ENCODE measurements around the gene KATNB1.
"Not testable (repeated sequence)": the region's sequence is repeated elsewhere in the genome, so short reads cannot be mapped to it uniquely, and the experiment has no call there.

KATNB1 gene

GRCh38 chr16:57726433-57726947, 9.1 kb upstream of the KATNB1 start:
- no peak overlapping the region for H3K9ac ChIP-seq (ENCODE audit: low read depth, low read length)
- no peaks in the 10 kb centered on the region for H3K36me3 ChIP-seq (ENCODE audit: insufficient read depth, low read length)
- no peaks in the 10 kb centered on the region for H3K9me3 ChIP-seq (ENCODE audit: control insufficient read depth, insufficient read depth, low read length)
- H3K4me1 ChIP-seq (ENCODE audit: insufficient read depth, low read length): no peaks in the 10 kb centered on the region

DNA sequence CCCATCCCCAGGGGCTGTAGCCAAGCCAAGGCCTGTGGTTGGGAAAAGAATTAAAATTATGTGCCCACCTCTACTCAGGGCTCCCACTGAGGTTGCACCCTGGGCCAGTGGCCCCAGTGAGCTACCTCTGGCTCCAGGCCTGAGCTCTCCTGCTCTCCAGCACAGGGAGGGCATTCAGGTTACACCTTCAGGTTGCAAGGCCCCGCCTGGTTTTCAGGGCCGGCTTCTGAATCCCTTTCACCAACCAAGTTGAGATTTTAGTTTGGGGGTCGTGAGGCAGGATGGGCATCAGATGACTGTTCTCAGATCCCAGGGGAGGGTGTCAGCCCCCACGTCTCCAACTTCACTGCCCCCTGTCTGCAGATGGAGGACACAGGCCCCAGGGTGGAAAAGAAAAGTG, 8.0 kb upstream of the KATNB1 start:
- H3K9me3 ChIP-seq (ENCODE audit: control insufficient read depth, insufficient read depth, low read length): no peaks in the 10 kb centered on the region
- no peak overlapping the region for H3K9ac ChIP-seq (ENCODE audit: low read depth, low read length)
- no peaks in the 10 kb centered on the region for H3K36me3 ChIP-seq (ENCODE audit: insufficient read depth, low read length)

GRCh38 chr16:57728336-57729181, 7.0 kb upstream of the KATNB1 start:
- Histone ChIP-seq H3K9ac (ENCODE audit: low read depth, low read length) (no peak overlapping the region), H3K4me1 (ENCODE audit: insufficient read depth, low read length) (no peaks in the 10 kb centered on the region), H3K36me3 (ENCODE audit: insufficient read depth, low read length) (no peaks in the 10 kb centered on the region), H3K9me3 (ENCODE audit: control insufficient read depth, insufficient read depth, low read length) (no peaks in the 10 kb centered on the region)

More for the DNA sequence above, 8.0 kb upstream of the KATNB1 start:
- no peaks in the 10 kb centered on the region for H3K4me1 ChIP-seq (ENCODE audit: insufficient read depth, low read length)

DNA sequence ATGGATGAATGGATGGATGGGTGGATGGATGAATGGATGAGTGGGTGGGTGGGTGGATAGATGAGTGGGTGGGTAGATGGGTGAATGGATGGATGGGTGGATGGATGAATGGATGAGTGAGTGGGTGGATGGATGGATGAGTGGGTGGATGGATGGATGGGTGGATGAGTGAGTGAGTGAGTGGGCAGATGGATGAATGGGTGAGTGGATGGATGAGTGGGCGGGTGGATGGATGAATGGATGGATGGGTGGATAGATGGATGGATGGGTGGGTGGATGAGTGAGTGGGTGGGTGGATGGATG, 6.4 kb upstream of the KATNB1 start:
- Histone ChIP-seq H3K4me1 (ENCODE audit: insufficient read depth, low read length) (no peaks in the 10 kb centered on the region), H3K36me3 (ENCODE audit: insufficient read depth, low read length) (no peaks in the 10 kb centered on the region), H3K9me3 (ENCODE audit: control insufficient read depth, insufficient read depth, low read length) (no peaks in the 10 kb centered on the region), H3K9ac (ENCODE audit: low read depth, low read length) (no peak overlapping the region)

DNA sequence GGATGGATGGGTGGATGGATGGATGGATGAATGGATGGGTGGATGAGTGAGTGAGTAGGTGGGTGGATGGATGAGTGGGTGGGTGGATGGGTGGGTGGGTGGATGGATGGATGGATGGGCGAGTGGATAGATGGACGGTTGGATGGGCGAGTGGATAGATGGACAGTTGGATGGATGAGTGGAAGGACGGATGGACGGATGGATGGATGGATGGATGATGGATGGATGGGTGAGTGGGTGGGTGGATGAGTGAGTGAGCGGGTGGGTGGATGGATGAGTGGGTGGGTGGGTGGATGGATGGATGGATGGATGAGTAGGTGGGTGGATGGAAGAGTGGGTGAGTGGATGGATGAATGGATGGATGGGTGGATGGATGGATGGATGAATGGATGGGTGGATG, 5.7 kb upstream of the KATNB1 start:
- not testable (repeated sequence) for H3K9me3 ChIP-seq (ENCODE audit: control insufficient read depth, insufficient read depth, low read length); H3K9ac ChIP-seq (ENCODE audit: low read depth, low read length); H3K4me1 ChIP-seq (ENCODE audit: insufficient read depth, low read length); H3K36me3 ChIP-seq (ENCODE audit: insufficient read depth, low read length)

DNA sequence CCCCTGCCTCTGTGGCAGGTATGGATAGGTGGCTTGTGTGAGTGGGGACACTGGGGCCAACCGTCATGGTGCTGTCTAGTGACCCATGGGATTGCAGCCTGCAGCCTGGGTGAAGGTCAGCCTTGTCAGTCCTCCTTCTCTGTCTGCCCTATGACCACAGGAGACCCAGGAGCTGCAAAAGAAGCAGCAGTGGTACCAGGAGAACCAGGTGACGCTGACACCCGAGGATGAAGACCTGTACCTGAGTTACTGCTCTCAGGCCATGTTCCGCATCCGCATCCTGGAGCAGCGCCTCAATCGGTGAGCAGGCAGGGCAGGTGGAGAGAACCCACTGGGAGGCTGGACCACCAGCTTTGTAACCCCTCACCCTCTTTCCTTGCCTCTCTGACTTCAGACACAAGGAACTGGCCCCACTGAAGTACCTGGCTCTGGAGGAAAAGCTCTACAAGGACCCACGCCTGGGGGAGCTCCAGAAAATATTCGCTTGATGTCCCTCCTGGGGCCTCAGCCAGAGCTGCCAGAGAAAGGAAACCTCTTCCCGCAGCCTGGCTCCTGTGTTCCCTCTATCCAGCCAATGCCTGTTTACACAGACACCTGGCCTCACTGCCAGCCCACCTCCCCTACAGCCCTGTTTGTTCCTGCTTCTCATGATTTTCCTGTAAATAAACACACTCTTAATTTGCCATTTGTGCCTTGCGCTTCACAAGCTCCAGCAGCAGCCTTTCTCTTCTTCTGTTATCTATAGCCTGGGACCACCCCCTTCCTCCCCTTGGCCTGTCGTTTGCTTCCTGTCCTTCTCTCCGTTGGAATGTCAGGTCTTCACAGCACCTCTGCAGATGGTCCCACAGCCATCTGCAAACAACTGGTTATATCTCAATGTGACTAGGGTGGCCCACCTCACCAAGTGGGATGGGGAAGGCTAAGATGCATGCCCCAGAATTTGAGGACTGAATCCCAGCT, 4.5 kb upstream of the KATNB1 start:
- no peaks in the 10 kb centered on the region for H3K4me1 ChIP-seq (ENCODE audit: insufficient read depth, low read length)
- no peaks in the 10 kb centered on the region for H3K9me3 ChIP-seq (ENCODE audit: control insufficient read depth, insufficient read depth, low read length)
- no peak overlapping the region for H3K9ac ChIP-seq (ENCODE audit: low read depth, low read length)
- no peaks in the 10 kb centered on the region for H3K36me3 ChIP-seq (ENCODE audit: insufficient read depth, low read length)

DNA sequence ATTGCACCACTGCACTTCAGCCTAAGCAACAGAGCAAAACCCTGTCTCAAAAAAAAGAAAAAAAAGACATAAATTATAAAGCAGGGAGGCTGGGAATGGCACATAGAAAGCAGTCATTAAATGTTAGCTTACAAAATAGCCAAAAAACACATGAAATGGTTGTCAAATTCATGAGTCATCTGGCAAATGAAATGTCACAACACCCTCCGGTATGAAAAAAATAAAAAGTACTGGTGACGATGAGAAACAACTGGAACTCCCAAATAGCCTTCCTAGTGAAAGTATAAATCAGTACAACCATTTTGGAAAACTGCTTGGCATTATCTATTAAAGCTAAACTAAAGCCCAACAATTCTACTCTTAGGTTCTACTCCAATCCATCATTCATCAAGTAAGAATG, 3.5 kb upstream of the KATNB1 start:
- H3K9ac ChIP-seq (ENCODE audit: low read depth, low read length): no peak overlapping the region
- H3K4me1 ChIP-seq (ENCODE audit: insufficient read depth, low read length): no peaks in the 10 kb centered on the region
- no peaks in the 10 kb centered on the region for H3K36me3 ChIP-seq (ENCODE audit: insufficient read depth, low read length)
- H3K9me3 ChIP-seq (ENCODE audit: control insufficient read depth, insufficient read depth, low read length): no peaks in the 10 kb centered on the region

DNA sequence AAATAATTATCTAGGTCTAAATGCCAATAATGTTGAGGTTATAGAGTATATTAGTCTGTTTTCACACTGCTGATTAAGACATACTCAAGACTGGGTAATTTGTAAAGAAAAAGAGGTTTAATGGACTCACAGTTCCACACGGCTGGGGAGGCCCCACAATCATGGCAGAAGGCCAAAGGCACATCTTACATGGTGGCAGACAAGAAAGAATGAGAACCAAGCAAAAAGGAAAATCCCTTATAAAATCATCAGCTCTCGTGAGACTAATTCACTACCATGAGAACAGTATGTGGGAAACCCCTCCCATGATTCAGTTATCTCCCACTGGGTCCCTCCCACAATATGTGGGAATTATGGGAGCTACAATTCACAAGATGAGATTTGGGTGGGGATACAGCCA, 2.9 kb upstream of the KATNB1 start:
- no peaks in the 10 kb centered on the region for H3K4me1 ChIP-seq (ENCODE audit: insufficient read depth, low read length)
- H3K9me3 ChIP-seq (ENCODE audit: control insufficient read depth, insufficient read depth, low read length): no peaks in the 10 kb centered on the region
- no peak overlapping the region for H3K9ac ChIP-seq (ENCODE audit: low read depth, low read length)
- 0 out of 2 replicates have a peak, but pooled peaks cover 3% of the 10 kb centered on the region for H3K36me3 ChIP-seq (ENCODE audit: insufficient read depth, low read length)

DNA sequence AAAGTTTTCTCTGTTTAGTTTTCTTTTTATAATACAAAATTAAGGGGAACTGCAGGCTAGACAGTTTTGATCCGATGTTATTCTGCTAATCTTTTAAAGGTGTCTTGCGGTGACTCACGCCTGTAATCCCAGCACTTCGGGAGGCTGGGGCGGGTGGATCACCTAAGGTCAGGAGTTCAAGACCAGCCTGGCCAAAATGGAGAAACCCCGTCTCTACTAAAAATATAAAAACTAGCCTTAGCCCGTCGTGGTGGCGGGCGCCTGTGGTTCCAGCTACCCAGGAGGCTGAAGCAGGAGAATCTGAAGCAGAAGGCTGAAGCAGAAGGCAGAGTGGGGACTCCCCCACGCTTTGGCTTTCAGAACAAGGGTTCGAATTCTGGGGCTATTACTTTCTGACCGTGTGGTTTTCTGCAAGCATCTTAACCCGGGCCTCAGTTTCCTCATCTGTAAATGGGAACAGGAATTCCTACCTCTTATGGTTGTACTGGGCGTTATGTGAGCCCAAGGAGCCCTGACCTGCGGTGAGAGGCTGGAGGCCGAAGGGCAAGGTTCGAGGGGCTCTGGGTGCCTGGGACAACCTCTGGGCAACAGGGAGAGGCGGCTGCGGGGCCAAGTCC, 1.2 kb upstream of the KATNB1 start:
- Histone ChIP-seq H3K9ac (ENCODE audit: low read depth, low read length) (peak overlapping the region; percentile 94), H3K9me3 (ENCODE audit: control insufficient read depth, insufficient read depth, low read length) (no peaks in the 10 kb centered on the region), H3K36me3 (ENCODE audit: insufficient read depth, low read length) (0 out of 2 replicates have a peak, but pooled peaks cover 3% of the 10 kb centered on the region), H3K4me1 (ENCODE audit: insufficient read depth, low read length) (no peaks in the 10 kb centered on the region)

DNA sequence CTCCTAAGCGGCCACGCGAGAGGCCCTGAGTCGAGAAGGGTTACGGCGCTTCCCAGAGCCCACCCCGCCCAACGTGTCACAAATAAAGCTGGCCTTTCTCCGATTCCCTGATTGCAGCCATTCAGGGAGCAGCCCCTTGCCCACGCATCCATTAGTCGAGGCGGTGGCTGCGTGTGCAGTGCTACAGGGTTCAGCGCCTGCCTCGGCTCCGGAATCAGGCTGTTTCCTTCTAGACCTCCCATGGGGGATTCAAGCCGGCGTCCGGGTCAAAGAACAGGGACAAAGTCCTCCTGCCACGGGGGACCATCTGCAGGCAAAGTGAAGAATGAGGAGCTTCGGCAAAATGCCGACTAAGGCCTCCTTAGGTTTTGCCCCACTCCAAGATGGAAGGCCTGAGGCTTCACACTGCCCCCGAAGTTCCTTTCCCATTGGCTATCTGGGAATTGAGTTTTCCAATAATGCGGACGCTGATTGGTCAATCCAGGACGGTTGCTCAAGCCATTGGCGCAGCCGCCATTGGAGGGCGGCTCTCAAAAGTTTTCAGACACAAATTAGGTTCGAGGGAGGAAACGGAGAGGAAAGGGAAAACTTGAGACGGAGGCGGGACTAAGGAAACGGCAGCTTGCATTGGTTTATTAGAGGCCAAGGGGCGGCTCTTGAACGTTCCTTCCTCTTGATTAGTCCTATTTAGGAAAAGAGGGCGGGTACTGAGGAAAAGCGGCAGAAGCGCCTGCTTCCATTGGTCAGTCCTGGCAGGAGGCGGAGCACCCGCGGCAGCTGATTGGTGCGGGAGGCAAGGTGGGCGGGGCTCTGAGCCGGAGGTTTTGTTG, 430 bp upstream of the KATNB1 start:
- H3K36me3 ChIP-seq (ENCODE audit: insufficient read depth, low read length): 0 out of 2 replicates have a peak, but pooled peaks cover 3% of the 10 kb centered on the region
- no peaks in the 10 kb centered on the region for H3K9me3 ChIP-seq (ENCODE audit: control insufficient read depth, insufficient read depth, low read length)
- H3K4me1 ChIP-seq (ENCODE audit: insufficient read depth, low read length): no peaks in the 10 kb centered on the region
- H3K9ac ChIP-seq (ENCODE audit: low read depth, low read length): peak overlapping the region; percentile 94

GRCh38 chr16:57736419-57737351, 1.1 kb downstream of the KATNB1 start:
- Histone ChIP-seq H3K36me3 (ENCODE audit: insufficient read depth, low read length) (0 out of 2 replicates have a peak, but pooled peaks cover 3% of the 10 kb centered on the region), H3K4me1 (ENCODE audit: insufficient read depth, low read length) (no peaks in the 10 kb centered on the region), H3K9me3 (ENCODE audit: control insufficient read depth, insufficient read depth, low read length) (no peaks in the 10 kb centered on the region), H3K9ac (ENCODE audit: low read depth, low read length) (peak overlapping the region; percentile 67; the same call in 1 of the 2 replicates)

- no peak overlapping the region for H3K9ac ChIP-seq (ENCODE audit: low read depth, low read length)
- peaks cover 3% of the 10 kb centered on the region; the same call in 1 of the 2 replicates for H3K36me3 ChIP-seq (ENCODE audit: insufficient read depth, low read length)
- H3K9me3 ChIP-seq (ENCODE audit: control insufficient read depth, insufficient read depth, low read length): no peaks in the 10 kb centered on the region
- H3K4me1 ChIP-seq (ENCODE audit: insufficient read depth, low read length): no peaks in the 10 kb centered on the region
Observed at GRCh38 chr16:57738844-57739243, 3.3 kb downstream of the KATNB1 start.
